ENCODE results near the gene G6PD. TPM values are rescaled to one million over a fixed set of nuclear protein-coding genes. Genes with fewer than 3 reads are reported as not detected.
A peak's percentile ranks its signal among the peaks of the same experiment; 100 is the strongest.
"Not testable (repeated sequence)": the region's sequence is repeated elsewhere in the genome, so short reads cannot be mapped to it uniquely, and the experiment has no call there.

G6PD gene
- total RNA-seq, result 72.5 and 75.0 TPM in 2 replicates

GRCh38 chrX:154546354-154547244 is at the start of gene G6PD:
Gene G6PD, minus strand, starts transcription at chrX:154546846. Its CDS starts 691 bp downstream, at chrX:154546155.
- H3K4me1 Mint-ChIP-seq, result peaks cover 40% of the 10 kb centered on the region
- intact Hi-C loops (cut with micrococcal nuclease), result loop anchor here (1.0 kb wide), 1 partner anchor 68 kb away; no protein-coding TSS in a partner anchor
- no peaks in the 10 kb centered on the region for H3K9me3 Mint-ChIP-seq
- peak within 1 kb of the TSS; percentile 96 for H3K4me3 Mint-ChIP-seq
- peaks cover 15% of the 10 kb centered on the region for H3K36me3 Mint-ChIP-seq (ENCODE audit: low read depth)
- DNase-seq, result peak; percentile 94
- H3K27me3 Mint-ChIP-seq, result no peaks in the 10 kb centered on the region
- H3K27ac Mint-ChIP-seq, result peak within 1 kb of the TSS; percentile 97

- Mint-ChIP-seq H3K4me3 (no peak overlapping the region), H3K27me3 (peaks cover 4% of the 10 kb centered on the region), H3K27ac (no peak overlapping the region), H3K36me3 (ENCODE audit: low read depth) (no peaks in the 10 kb centered on the region), H3K4me1 (no peaks in the 10 kb centered on the region), H3K9me3 (no peaks in the 10 kb centered on the region)
- DNase-seq, result no peak
- intact Hi-C loops (cut with micrococcal nuclease), result no loop called here
Observed at GRCh38 chrX:154595559-154596249, 49.1 kb upstream of the G6PD start.

- no peaks in the 10 kb centered on the region for H3K9me3 Mint-ChIP-seq
- no peaks in the 10 kb centered on the region for H3K4me1 Mint-ChIP-seq
- H3K27ac Mint-ChIP-seq, result no peak overlapping the region
- DNase-seq, result no peak
- H3K27me3 Mint-ChIP-seq, result peaks cover 4% of the 10 kb centered on the region
- no peaks in the 10 kb centered on the region for H3K36me3 Mint-ChIP-seq (ENCODE audit: low read depth)
- intact Hi-C loops (cut with micrococcal nuclease), result no loop called here
- H3K4me3 Mint-ChIP-seq, result no peak overlapping the region
Observed at GRCh38 chrX:154594491-154594890, 47.8 kb upstream of the G6PD start.

GRCh38 chrX:154593201-154593600 is 46.6 kb upstream of the G6PD start:
- DNase-seq, result no peak
- no peaks in the 10 kb centered on the region for H3K36me3 Mint-ChIP-seq (ENCODE audit: low read depth)
- no peaks in the 10 kb centered on the region for H3K9me3 Mint-ChIP-seq
- H3K4me3 Mint-ChIP-seq, result no peak overlapping the region
- intact Hi-C loops (cut with micrococcal nuclease), result no loop called here
- no peak overlapping the region for H3K27ac Mint-ChIP-seq
- no peaks in the 10 kb centered on the region for H3K4me1 Mint-ChIP-seq
- H3K27me3 Mint-ChIP-seq, result peaks cover 4% of the 10 kb centered on the region

GRCh38 chrX:154592505-154592904 is 45.9 kb upstream of the G6PD start:
- Mint-ChIP-seq H3K9me3 (no peaks in the 10 kb centered on the region), H3K27ac (no peak overlapping the region), H3K36me3 (ENCODE audit: low read depth) (no peaks in the 10 kb centered on the region), H3K4me3 (no peak overlapping the region), H3K4me1 (no peaks in the 10 kb centered on the region), H3K27me3 (peaks cover 4% of the 10 kb centered on the region)
- intact Hi-C loops (cut with micrococcal nuclease), result no loop called here
- DNase-seq, result no peak

- H3K9me3 Mint-ChIP-seq; intact Hi-C loops (cut with micrococcal nuclease); H3K4me3 Mint-ChIP-seq; H3K4me1 Mint-ChIP-seq; H3K36me3 Mint-ChIP-seq (ENCODE audit: low read depth); DNase-seq; H3K27me3 Mint-ChIP-seq; H3K27ac Mint-ChIP-seq: not testable (repeated sequence)
Observed at GRCh38 chrX:154590415-154590814, 43.8 kb upstream of the G6PD start.

- intact Hi-C loops (cut with micrococcal nuclease); H3K27me3 Mint-ChIP-seq; DNase-seq; H3K9me3 Mint-ChIP-seq; H3K4me1 Mint-ChIP-seq; H3K36me3 Mint-ChIP-seq (ENCODE audit: low read depth); H3K27ac Mint-ChIP-seq; H3K4me3 Mint-ChIP-seq: not testable (repeated sequence)
Observed at GRCh38 chrX:154584585-154585183, 38.0 kb upstream of the G6PD start, which contains the start of gene CTAG1A. Gene CTAG1A, plus strand, starts transcription at chrX:154585133. Its CDS starts 74 bp downstream, at chrX:154585207.

- H3K36me3 Mint-ChIP-seq (ENCODE audit: low read depth); H3K27ac Mint-ChIP-seq; H3K4me3 Mint-ChIP-seq; H3K9me3 Mint-ChIP-seq; H3K27me3 Mint-ChIP-seq; intact Hi-C loops (cut with micrococcal nuclease); H3K4me1 Mint-ChIP-seq; DNase-seq: not testable (repeated sequence)
Observed at GRCh38 chrX:154582994-154583393, 36.3 kb upstream of the G6PD start.

- DNase-seq; H3K4me3 Mint-ChIP-seq; H3K36me3 Mint-ChIP-seq (ENCODE audit: low read depth); H3K4me1 Mint-ChIP-seq; H3K27me3 Mint-ChIP-seq; H3K9me3 Mint-ChIP-seq; intact Hi-C loops (cut with micrococcal nuclease); H3K27ac Mint-ChIP-seq: not testable (repeated sequence)
Observed at GRCh38 chrX:154575076-154575475, 28.4 kb upstream of the G6PD start.

GRCh38 chrX:154573061-154573460 is 26.4 kb upstream of the G6PD start:
- H3K9me3 Mint-ChIP-seq; intact Hi-C loops (cut with micrococcal nuclease); H3K4me1 Mint-ChIP-seq; H3K36me3 Mint-ChIP-seq (ENCODE audit: low read depth); DNase-seq; H3K27ac Mint-ChIP-seq; H3K27me3 Mint-ChIP-seq; H3K4me3 Mint-ChIP-seq: not testable (repeated sequence)

- H3K4me3 Mint-ChIP-seq; H3K4me1 Mint-ChIP-seq; DNase-seq; H3K36me3 Mint-ChIP-seq (ENCODE audit: low read depth); H3K9me3 Mint-ChIP-seq; intact Hi-C loops (cut with micrococcal nuclease); H3K27me3 Mint-ChIP-seq; H3K27ac Mint-ChIP-seq: not testable (repeated sequence)
Observed at GRCh38 chrX:154570361-154570760, 23.7 kb upstream of the G6PD start.

- H3K4me3 Mint-ChIP-seq; H3K27me3 Mint-ChIP-seq; H3K4me1 Mint-ChIP-seq; H3K27ac Mint-ChIP-seq; H3K36me3 Mint-ChIP-seq (ENCODE audit: low read depth); H3K9me3 Mint-ChIP-seq; DNase-seq; intact Hi-C loops (cut with micrococcal nuclease): not testable (repeated sequence)
Observed at GRCh38 chrX:154562295-154562694, 15.6 kb upstream of the G6PD start.

- DNase-seq; H3K4me1 Mint-ChIP-seq; intact Hi-C loops (cut with micrococcal nuclease); H3K9me3 Mint-ChIP-seq; H3K4me3 Mint-ChIP-seq; H3K36me3 Mint-ChIP-seq (ENCODE audit: low read depth); H3K27me3 Mint-ChIP-seq; H3K27ac Mint-ChIP-seq: not testable (repeated sequence)
Observed at GRCh38 chrX:154560326-154560725, 13.7 kb upstream of the G6PD start.

- H3K27ac Mint-ChIP-seq; H3K9me3 Mint-ChIP-seq; DNase-seq; H3K36me3 Mint-ChIP-seq (ENCODE audit: low read depth); intact Hi-C loops (cut with micrococcal nuclease); H3K4me3 Mint-ChIP-seq; H3K27me3 Mint-ChIP-seq; H3K4me1 Mint-ChIP-seq: not testable (repeated sequence)
Observed at GRCh38 chrX:154558896-154559295, 12.2 kb upstream of the G6PD start.
